ENCODE results near the gene TAGAP. TPM values are rescaled to one million over a fixed set of nuclear protein-coding genes. Genes with fewer than 3 reads are reported as not detected.

TAGAP gene
- total and polyA plus RNA-seq, 2 of the 8 experiments (the other 6 are each of a cell fraction or from before 2014, with no cell fraction given), result not detected

DNA sequence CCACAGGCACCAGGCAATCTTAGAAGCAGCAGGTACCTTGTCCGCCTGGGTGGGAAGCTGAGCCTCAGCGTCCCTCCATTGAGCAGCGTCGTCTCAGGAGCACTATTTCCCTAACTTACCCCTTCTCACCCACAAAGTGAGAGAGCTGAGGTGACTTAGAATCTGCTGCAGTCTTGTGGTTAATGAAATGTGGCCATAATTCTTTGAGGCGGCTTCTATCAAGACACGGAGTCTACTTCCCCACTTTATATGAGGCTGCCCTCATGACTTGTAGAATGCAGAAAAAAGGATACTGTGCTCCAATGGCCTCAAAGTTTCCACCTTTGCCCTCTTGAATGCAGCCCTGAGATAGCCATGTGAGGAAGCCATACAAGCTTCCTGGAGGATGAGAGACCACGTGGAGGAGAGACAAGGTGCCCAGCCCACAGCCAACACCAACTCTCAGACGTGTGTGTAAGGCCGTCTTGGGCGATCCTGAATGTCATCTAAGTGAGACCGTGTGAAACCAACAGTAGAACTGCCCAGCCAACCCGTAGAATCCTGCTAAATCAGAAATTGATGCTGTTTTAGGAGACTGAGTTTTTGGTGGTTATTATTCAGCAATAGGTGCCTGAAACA lies 9.1 kb upstream of the TAGAP start (continued):
- TF ChIP-seq, protein P1, sequence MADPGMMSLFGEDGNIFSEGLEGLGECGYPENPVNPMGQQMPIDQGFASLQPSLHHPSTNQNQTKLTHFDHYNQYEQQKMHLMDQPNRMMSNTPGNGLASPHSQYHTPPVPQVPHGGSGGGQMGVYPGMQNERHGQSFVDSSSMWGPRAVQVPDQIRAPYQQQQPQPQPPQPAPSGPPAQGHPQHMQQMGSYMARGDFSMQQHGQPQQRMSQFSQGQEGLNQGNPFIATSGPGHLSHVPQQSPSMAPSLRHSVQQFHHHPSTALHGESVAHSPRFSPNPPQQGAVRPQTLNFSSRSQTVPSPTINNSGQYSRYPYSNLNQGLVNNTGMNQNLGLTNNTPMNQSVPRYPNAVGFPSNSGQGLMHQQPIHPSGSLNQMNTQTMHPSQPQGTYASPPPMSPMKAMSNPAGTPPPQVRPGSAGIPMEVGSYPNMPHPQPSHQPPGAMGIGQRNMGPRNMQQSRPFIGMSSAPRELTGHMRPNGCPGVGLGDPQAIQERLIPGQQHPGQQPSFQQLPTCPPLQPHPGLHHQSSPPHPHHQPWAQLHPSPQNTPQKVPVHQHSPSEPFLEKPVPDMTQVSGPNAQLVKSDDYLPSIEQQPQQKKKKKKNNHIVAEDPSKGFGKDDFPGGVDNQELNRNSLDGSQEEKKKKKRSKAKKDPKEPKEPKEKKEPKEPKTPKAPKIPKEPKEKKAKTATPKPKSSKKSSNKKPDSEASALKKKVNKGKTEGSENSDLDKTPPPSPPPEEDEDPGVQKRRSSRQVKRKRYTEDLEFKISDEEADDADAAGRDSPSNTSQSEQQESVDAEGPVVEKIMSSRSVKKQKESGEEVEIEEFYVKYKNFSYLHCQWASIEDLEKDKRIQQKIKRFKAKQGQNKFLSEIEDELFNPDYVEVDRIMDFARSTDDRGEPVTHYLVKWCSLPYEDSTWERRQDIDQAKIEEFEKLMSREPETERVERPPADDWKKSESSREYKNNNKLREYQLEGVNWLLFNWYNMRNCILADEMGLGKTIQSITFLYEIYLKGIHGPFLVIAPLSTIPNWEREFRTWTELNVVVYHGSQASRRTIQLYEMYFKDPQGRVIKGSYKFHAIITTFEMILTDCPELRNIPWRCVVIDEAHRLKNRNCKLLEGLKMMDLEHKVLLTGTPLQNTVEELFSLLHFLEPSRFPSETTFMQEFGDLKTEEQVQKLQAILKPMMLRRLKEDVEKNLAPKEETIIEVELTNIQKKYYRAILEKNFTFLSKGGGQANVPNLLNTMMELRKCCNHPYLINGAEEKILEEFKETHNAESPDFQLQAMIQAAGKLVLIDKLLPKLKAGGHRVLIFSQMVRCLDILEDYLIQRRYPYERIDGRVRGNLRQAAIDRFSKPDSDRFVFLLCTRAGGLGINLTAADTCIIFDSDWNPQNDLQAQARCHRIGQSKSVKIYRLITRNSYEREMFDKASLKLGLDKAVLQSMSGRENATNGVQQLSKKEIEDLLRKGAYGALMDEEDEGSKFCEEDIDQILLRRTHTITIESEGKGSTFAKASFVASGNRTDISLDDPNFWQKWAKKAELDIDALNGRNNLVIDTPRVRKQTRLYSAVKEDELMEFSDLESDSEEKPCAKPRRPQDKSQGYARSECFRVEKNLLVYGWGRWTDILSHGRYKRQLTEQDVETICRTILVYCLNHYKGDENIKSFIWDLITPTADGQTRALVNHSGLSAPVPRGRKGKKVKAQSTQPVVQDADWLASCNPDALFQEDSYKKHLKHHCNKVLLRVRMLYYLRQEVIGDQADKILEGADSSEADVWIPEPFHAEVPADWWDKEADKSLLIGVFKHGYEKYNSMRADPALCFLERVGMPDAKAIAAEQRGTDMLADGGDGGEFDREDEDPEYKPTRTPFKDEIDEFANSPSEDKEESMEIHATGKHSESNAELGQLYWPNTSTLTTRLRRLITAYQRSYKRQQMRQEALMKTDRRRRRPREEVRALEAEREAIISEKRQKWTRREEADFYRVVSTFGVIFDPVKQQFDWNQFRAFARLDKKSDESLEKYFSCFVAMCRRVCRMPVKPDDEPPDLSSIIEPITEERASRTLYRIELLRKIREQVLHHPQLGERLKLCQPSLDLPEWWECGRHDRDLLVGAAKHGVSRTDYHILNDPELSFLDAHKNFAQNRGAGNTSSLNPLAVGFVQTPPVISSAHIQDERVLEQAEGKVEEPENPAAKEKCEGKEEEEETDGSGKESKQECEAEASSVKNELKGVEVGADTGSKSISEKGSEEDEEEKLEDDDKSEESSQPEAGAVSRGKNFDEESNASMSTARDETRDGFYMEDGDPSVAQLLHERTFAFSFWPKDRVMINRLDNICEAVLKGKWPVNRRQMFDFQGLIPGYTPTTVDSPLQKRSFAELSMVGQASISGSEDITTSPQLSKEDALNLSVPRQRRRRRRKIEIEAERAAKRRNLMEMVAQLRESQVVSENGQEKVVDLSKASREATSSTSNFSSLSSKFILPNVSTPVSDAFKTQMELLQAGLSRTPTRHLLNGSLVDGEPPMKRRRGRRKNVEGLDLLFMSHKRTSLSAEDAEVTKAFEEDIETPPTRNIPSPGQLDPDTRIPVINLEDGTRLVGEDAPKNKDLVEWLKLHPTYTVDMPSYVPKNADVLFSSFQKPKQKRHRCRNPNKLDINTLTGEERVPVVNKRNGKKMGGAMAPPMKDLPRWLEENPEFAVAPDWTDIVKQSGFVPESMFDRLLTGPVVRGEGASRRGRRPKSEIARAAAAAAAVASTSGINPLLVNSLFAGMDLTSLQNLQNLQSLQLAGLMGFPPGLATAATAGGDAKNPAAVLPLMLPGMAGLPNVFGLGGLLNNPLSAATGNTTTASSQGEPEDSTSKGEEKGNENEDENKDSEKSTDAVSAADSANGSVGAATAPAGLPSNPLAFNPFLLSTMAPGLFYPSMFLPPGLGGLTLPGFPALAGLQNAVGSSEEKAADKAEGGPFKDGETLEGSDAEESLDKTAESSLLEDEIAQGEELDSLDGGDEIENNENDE (IDR thresholded peaks at IDR 0.05; ENCODE audit: insufficient replicate concordance, low read length), result no peak
- TF ChIP-seq POLR2AphosphoS5 (IDR thresholded peaks at IDR 0.05; ENCODE audit: low read depth, low read length) (no peak), MAFK (IDR thresholded peaks at IDR 0.05; ENCODE audit: low read depth, low read length) (no peak), SRF (IDR thresholded peaks at IDR 0.05; ENCODE audit: low read depth, low read length) (no peak), SP2 (IDR thresholded peaks at IDR 0.05; ENCODE audit: low read length) (no peak), JUN (IDR thresholded peaks at IDR 0.05; ENCODE audit: low read depth, low read length) (no peak), EZH2 (IDR thresholded peaks at IDR 0.05; ENCODE audit: low read depth, low read length, severe bottlenecking) (no peak), CREB1 (IDR thresholded peaks at IDR 0.05) (no peak), SP4 (IDR thresholded peaks at IDR 0.05; ENCODE audit: low read length) (no peak), CBX5 (IDR thresholded peaks at IDR 0.05; ENCODE audit: low read depth, low read length) (no peak), RNF2 (IDR thresholded peaks at IDR 0.05; ENCODE audit: borderline replicate concordance, low read depth, low read length, missing control alignments, poor library complexity, severe bottlenecking) (no peak), GTF2F1 (IDR thresholded peaks at IDR 0.05; ENCODE audit: borderline replicate concordance, low read depth, low read length) (no peak)
